Measurements from ENCODE around the gene RIPK3.

Gene RIPK3

DNA sequence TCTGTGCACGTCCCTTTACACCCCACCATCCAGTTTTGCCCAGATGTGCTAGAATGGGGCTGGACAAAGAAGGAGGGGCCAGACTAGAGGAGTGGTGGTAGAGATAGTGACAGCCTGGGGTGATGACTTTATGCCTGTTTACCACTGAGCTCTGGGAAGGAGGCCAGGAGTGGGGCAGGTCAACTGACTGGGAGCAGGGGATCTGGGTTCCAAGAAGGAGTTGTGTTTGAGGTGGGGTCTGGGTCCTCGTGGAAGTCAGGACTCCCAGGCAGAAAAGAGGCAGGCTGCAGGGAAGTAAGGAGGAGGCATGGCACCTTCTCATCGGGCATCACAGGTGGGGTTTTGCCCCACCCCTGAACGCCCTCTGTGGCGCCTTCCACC is 29.5 kb downstream of the RIPK3 start:
- peak overlapping the region; percentile 67 for H3K4me3 ChIP-seq (ENCODE audit: low read length)
- H3K9ac ChIP-seq (ENCODE audit: low read length), result no peak overlapping the region
- peak overlapping the region; percentile 59 for H3K27ac ChIP-seq (ENCODE audit: low read depth, low read length)
- H3K4me1 ChIP-seq (ENCODE audit: control insufficient read depth, insufficient read depth, low read length), result peaks cover 8% of the 10 kb centered on the region
- no peaks in the 10 kb centered on the region for H3K27me3 ChIP-seq (ENCODE audit: control insufficient read depth, insufficient read depth, low read length)
- peaks cover 16% of the 10 kb centered on the region for H3K36me3 ChIP-seq (ENCODE audit: control insufficient read depth, insufficient read depth, low read length)

DNA sequence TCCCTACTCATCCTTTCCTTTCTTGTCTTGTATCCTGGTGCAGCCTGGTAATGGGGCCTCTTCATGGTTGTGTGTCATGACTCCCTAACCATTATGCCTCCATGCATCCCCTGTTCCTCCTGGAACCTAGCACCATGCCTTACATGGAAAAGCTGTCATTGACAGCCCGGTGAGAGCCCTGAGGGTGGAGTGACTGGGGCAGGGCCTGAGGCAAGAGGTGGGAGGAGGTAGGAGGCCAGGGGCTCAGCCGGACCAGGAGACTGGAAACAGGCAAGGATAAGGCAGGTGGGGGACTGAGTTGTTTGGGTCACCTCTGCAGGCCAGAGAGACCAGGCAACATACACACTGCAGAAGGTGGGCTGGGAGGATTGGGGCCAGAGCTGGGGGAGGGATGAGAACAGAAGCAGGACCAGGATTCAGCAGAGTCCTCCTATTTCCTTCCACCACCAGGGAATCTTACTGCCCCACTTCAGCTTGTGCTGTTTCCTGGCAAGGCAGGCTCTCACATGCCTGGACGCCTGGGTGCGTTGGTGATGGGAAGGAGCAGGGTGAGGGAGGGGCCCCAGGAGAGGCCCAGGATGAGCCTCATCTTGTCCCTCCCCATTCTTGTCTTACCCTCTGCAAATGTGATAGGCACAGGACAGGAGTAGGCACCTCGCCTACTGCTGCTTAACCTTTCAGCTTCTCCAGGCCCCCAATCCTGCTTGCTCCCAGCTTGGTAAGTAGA is 30.1 kb downstream of the RIPK3 start, which contains the start of gene LTB4R2:
Gene LTB4R2 (plus strand): TSS at position 603 of the 727 bp plus-strand sequence. CDS start 525 bp downstream, outside the sequence.
- Histone ChIP-seq H3K27me3 (ENCODE audit: control insufficient read depth, insufficient read depth, low read length) (no peaks in the 10 kb centered on the region), H3K9ac (ENCODE audit: low read length) (no peak within 1 kb of the TSS), H3K4me1 (ENCODE audit: control insufficient read depth, insufficient read depth, low read length) (peaks cover 8% of the 10 kb centered on the region), H3K4me3 (ENCODE audit: low read length) (peak within 1 kb of the TSS; percentile 67), H3K27ac (ENCODE audit: low read depth, low read length) (peak within 1 kb of the TSS; percentile 59), H3K36me3 (ENCODE audit: control insufficient read depth, insufficient read depth, low read length) (peaks cover 21% of the 10 kb centered on the region)

DNA sequence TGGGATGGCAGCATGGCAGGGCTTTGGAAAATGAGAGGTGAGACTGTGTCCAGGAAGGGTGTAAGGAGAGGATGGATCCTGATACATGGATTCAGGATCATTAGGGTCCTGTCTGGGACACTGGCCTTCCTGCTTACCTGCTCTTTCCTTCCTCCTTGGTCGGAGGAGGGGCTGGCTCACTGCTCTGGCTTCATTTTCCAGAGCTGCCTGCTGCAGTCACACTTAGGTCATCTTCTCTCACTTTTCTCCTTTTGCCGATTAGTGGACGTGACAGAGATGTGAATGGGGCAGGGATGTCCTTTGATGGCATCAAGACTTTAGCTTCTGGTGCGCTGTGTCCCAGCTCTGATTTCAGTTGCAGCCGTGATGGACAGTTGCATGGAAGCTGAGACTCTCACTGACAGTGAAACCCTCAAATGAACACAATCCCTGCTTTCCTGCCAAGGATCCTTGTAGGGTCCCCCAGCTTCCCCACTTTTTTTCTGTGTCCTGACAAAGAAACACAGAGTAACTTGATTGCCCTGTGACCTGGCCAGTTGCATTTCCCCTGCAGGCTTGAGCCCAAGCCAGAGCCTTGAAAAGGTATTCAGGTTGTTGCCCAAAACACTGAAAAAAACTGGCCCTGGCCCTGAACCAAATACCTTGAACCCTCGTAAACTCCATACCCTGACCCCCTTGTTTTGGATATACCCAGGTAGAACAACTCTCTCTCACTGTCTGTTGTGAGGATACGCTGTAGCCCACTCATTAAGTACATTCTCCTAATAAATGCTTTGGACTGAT is 31.3 kb downstream of the RIPK3 start:
- peaks cover 8% of the 10 kb centered on the region for H3K4me1 ChIP-seq (ENCODE audit: control insufficient read depth, insufficient read depth, low read length)
- H3K27ac ChIP-seq (ENCODE audit: low read depth, low read length), result no peak overlapping the region

DNA sequence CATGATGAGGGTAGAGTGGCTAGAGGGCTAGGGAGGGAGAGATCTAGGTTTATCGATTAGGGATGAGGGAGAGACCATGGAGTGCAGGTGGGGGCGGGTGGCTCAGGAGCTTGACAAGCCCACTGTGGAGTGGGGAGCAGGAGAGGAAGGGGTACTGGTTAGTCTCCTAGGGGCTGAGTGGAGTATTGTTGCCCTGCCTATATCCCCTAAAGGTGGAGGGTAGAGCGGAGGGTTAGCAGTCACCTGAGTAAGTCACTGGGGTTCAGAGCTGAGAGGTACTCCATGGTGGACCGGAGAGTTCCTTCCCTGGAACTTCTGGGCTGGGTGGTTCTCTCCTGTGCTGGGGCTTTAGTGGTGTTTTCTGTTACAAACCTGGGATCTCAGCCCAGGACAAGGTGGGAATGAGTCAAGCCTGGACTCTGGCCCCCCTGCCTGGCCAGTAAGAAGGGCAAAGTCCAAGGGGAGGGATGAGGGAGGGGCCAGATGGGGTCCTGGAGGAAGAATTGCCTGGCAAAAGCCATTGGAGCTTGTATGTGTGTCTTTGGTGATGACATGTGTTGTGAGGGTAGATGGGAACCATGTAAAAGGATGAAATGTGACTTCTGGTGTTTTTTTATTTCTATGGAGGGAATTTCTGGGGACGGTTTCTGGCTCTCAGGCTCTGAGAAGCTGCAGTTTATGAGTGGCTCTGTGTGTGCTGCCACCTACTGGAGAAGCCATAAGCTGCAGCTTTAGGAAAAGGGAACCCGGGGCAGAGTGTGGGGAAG is 32.0 kb downstream of the RIPK3 start, which contains the start of gene CIDEB:
Gene CIDEB (minus strand): TSS at position 403 of the 767 bp plus-strand sequence. CDS start 119 bp downstream, at position 284.
- H3K9ac ChIP-seq (ENCODE audit: low read length), result no peak within 1 kb of the TSS
- H3K4me1 ChIP-seq (ENCODE audit: control insufficient read depth, insufficient read depth, low read length), result peaks cover 8% of the 10 kb centered on the region
- H3K27me3 ChIP-seq (ENCODE audit: control insufficient read depth, insufficient read depth, low read length), result no peaks in the 10 kb centered on the region
- no peak within 1 kb of the TSS for H3K4me3 ChIP-seq (ENCODE audit: low read length)
- H3K27ac ChIP-seq (ENCODE audit: low read depth, low read length), result no peak within 1 kb of the TSS
- H3K36me3 ChIP-seq (ENCODE audit: control insufficient read depth, insufficient read depth, low read length), result peaks cover 37% of the 10 kb centered on the region

More for the DNA sequence above, 31.3 kb downstream of the RIPK3 start:
- Histone ChIP-seq H3K27me3 (ENCODE audit: control insufficient read depth, insufficient read depth, low read length) (no peaks in the 10 kb centered on the region), H3K36me3 (ENCODE audit: control insufficient read depth, insufficient read depth, low read length) (peaks cover 32% of the 10 kb centered on the region), H3K4me3 (ENCODE audit: low read length) (no peak overlapping the region), H3K9ac (ENCODE audit: low read length) (no peak overlapping the region)

DNA sequence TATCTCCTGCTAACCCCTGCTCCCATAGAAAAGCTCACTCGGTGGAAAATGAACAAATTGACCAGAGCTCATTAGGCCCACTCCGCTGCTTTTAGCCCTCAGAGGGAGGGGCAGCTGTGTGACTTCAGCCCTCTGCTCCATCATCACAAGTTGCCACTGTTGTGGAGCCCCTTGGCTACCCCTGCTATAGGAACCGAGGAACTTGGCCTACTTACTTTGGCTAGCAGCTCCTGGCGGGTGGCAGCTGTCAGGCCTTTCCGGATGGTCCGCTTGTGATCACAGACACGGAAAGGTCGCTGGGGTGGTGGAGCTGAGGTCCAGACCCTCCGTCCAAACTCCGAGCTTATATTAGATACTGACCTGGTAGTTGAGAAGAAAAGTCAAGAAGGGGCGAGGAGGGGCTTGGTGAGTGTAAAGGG is 32.6 kb downstream of the RIPK3 start:
- Histone ChIP-seq H3K27me3 (ENCODE audit: control insufficient read depth, insufficient read depth, low read length) (no peaks in the 10 kb centered on the region), H3K27ac (ENCODE audit: low read depth, low read length) (no peak overlapping the region), H3K4me3 (ENCODE audit: low read length) (no peak overlapping the region), H3K4me1 (ENCODE audit: control insufficient read depth, insufficient read depth, low read length) (peaks cover 8% of the 10 kb centered on the region), H3K9ac (ENCODE audit: low read length) (no peak overlapping the region), H3K36me3 (ENCODE audit: control insufficient read depth, insufficient read depth, low read length) (peaks cover 43% of the 10 kb centered on the region)

DNA sequence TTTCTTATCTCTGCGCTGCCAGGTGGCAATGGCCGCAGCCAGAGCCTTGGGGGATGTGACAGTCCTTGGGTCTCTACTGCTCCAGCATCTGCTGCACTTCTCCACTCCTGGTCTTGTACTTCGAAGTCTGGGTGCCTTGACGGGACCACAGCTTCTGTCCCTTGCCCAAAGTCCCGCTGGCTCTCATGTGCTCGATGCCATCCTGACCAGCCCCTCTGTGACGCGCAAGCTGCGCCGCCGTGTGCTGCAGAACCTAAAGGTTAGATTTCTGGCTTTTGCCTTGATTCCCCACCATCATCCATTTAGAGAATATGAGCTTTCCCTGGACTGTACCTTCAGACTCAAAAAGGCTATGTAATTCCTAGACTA is 35.8 kb downstream of the RIPK3 start:
- no peak overlapping the region for H3K9ac ChIP-seq (ENCODE audit: low read length)
- no peak overlapping the region for H3K27ac ChIP-seq (ENCODE audit: low read depth, low read length)
- peaks cover 47% of the 10 kb centered on the region for H3K36me3 ChIP-seq (ENCODE audit: control insufficient read depth, insufficient read depth, low read length)
- H3K27me3 ChIP-seq (ENCODE audit: control insufficient read depth, insufficient read depth, low read length), result no peaks in the 10 kb centered on the region
- no peak overlapping the region for H3K4me3 ChIP-seq (ENCODE audit: low read length)
- peaks cover 10% of the 10 kb centered on the region for H3K4me1 ChIP-seq (ENCODE audit: control insufficient read depth, insufficient read depth, low read length)

DNA sequence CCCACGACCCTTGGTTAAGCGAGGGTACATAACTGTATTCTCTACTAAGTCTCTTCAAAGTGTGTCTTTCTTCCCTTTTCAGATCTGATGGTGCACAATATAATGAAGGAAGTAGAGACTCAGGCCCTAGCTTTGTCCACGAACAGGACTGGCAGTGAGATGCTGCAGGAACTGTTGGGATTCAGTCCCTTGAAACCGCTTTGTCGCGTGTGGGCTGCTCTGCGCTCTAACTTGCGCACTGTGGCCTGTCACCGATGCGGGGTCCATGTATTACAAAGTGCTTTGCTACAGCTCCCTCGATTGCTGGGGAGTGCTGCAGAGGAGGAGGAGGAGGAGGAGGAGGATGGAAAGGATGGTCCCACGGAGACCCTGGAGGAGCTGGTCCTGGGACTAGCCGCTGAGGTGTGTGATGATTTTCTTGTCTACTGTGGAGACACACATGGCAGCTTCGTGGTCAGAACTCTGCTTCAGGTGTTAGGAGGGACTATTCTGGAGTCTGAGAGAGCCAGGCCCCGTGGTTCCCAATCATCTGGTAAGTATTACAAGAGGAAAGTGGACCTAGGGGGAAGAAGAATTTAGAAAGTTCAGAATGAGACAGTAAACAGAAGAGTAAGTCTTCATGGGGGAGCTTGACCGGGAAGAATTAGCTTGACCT is 39.3 kb downstream of the RIPK3 start:
- H3K4me1 ChIP-seq (ENCODE audit: control insufficient read depth, insufficient read depth, low read length), result peaks cover 13% of the 10 kb centered on the region
- H3K36me3 ChIP-seq (ENCODE audit: control insufficient read depth, insufficient read depth, low read length), result peaks cover 45% of the 10 kb centered on the region
- H3K9ac ChIP-seq (ENCODE audit: low read length), result peak overlapping the region; percentile 45
- peak overlapping the region; percentile 98 for H3K4me3 ChIP-seq (ENCODE audit: low read length)
- peak overlapping the region; percentile 85 for H3K27ac ChIP-seq (ENCODE audit: low read depth, low read length)
- no peaks in the 10 kb centered on the region for H3K27me3 ChIP-seq (ENCODE audit: control insufficient read depth, insufficient read depth, low read length)

DNA sequence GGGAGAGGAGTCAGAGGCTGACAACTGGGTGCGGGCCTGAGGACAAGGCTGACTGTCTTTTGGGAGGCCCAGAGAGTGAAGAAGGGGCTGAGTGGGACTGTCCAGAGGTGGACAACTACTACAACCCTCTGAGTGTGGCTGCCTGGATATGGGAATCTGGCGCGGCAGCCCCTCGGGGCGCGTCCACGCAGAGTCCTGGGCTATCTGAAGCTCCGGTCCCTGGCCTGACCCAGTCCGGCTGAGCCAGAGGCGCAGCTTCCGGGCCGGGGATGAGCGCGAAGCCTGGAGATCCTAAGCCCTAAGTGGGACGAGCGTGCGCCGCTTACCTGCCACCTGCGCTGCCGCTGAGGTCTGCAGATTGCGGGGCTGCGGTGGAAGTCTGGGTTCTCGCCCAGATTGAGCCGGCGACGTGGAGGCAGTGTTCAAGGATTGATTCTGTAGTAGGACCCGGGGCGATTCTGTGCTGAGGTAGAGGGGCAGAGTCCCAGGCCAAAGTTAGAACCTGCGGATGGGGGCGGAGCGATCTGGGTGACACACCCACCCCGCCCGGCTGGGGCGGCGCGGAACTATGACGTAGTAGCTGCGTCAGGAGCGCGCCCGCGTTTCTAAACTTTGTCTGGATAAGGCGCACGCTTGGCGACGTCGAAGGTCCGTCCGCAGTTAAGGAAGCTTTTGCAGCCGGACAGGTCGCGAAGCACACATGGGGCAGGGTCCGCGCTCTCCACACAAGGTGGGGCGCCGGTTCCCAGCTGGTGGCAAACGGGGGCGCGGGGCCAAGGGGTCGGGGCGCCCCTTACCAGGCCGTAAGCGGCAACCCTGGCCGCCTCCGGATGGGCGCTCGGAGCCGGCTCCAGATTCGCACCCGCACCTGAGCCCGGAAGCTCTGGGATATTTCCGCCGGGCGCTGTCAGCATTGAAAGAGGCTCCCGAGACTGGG is 40.3 kb downstream of the RIPK3 start, which contains the start of the genes DHRS1 and NOP9:
Gene DHRS1 (minus strand): TSS at position 526 of the 937 bp plus-strand sequence. CDS start 674 bp downstream, outside the sequence.
Gene NOP9 (plus strand): TSS at position 596 of the 937 bp plus-strand sequence. CDS start 105 bp downstream, at position 701.
- peaks cover 37% of the 10 kb centered on the region for H3K36me3 ChIP-seq (ENCODE audit: control insufficient read depth, insufficient read depth, low read length)

DNA sequence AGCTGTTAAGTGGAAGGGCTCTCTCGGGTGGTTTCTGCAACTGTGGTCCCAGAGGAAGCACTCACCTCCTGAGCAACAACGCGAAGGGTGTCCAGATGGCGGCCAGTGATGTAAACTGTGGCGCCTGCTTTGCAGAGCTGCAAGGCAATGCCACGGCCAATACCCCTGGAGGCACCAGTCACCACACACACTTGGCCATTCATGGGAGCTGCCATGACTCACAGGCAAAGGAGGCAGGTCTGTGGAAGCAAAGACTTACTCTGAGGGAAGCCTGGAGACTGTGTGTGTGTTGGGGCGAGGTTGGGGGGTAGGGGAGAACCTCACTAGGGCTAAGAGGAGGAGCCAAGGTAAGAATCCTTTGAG is 40.9 kb downstream of the RIPK3 start:
- peak overlapping the region; percentile 85 for H3K27ac ChIP-seq (ENCODE audit: low read depth, low read length)
- H3K9ac ChIP-seq (ENCODE audit: low read length), result peak overlapping the region; percentile 93

More for the DNA sequence above, 40.3 kb downstream of the RIPK3 start, which contains the start of the genes DHRS1 and NOP9:
- Histone ChIP-seq H3K4me3 (ENCODE audit: low read length) (peak within 1 kb of the TSS; percentile 98), H3K4me1 (ENCODE audit: control insufficient read depth, insufficient read depth, low read length) (peaks cover 13% of the 10 kb centered on the region), H3K27me3 (ENCODE audit: control insufficient read depth, insufficient read depth, low read length) (no peaks in the 10 kb centered on the region), H3K9ac (ENCODE audit: low read length) (peak within 1 kb of the TSS; percentile 93), H3K27ac (ENCODE audit: low read depth, low read length) (peak within 1 kb of the TSS; percentile 85)

DNA sequence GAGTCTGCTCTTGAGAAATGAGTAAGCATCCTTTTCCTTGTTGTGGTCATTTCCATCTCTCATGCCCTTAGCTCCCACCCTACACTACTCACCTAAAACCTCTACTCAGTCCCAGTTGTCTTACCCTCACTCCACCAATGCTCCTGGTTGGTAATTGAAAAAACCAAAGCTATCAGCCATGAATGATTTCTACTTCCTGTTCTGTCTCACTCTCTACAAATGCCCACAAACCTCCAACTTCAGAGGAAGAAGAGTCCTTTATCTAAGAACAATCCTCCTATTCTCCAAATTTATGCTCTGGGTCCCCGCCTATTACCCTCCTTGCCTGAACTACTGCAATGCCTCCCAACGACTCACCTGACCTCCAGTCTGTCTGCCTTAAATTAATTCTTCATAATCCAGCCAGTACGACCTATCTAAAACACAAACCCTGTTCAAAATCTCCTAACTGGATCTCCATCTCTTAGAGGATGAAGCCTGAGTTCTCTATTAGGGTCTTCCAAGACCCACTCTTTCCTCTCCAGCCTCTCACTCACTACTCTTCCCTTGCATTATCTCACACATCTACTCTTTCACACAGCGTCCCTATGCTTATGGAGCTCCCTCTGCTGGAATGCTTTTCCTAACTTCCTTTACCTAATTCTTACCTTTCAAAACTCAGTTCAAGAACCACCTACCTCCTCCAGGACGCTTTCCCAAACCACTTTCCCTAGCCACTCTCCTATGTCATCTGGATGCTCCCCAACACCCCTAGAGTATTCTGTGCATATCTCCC is 42.4 kb downstream of the RIPK3 start:
- Histone ChIP-seq H3K27me3 (ENCODE audit: control insufficient read depth, insufficient read depth, low read length) (no peaks in the 10 kb centered on the region), H3K9ac (ENCODE audit: low read length) (no peak overlapping the region), H3K36me3 (ENCODE audit: control insufficient read depth, insufficient read depth, low read length) (peaks cover 24% of the 10 kb centered on the region), H3K27ac (ENCODE audit: low read depth, low read length) (no peak overlapping the region), H3K4me3 (ENCODE audit: low read length) (peak overlapping the region; percentile 21), H3K4me1 (ENCODE audit: control insufficient read depth, insufficient read depth, low read length) (peaks cover 13% of the 10 kb centered on the region)

More for the DNA sequence above, 40.9 kb downstream of the RIPK3 start:
- Histone ChIP-seq H3K4me3 (ENCODE audit: low read length) (peak overlapping the region; percentile 98), H3K36me3 (ENCODE audit: control insufficient read depth, insufficient read depth, low read length) (peaks cover 31% of the 10 kb centered on the region), H3K4me1 (ENCODE audit: control insufficient read depth, insufficient read depth, low read length) (peaks cover 13% of the 10 kb centered on the region), H3K27me3 (ENCODE audit: control insufficient read depth, insufficient read depth, low read length) (no peaks in the 10 kb centered on the region)

Data from rectal smooth muscle tissue (tissue), 1 donor.